Osteoblast (primary cell): ENCODE data around the gene TEX55. TPM values are rescaled to one million over a fixed set of nuclear protein-coding genes. Genes with fewer than 3 reads are reported as not detected.

Source experiments
- DNase-seq: peaks from one replicate; pipeline ENCODE4 v3.0.0; 2011; ENCODE audit warnings: low spot score, mixed read lengths; ENCODE audit not compliant: insufficient read length; ENCODE audit errors: missing footprints
- H2AFZ ChIP-seq: 2 replicates; pipeline ENCODE4 v1.6.0; 2011; ENCODE audit warnings: mild to moderate bottlenecking, low read length
- H3K27ac ChIP-seq: 2 replicates; pipeline ENCODE4 v1.5.1; 2011; ENCODE audit warnings: mild to moderate bottlenecking, low read depth, low read length, moderate library complexity
- H3K27me3 ChIP-seq: 2 replicates; pipeline ENCODE4 v1.6.0; 2012; ENCODE audit warnings: mild to moderate bottlenecking, control low read depth, inconsistent platforms, low read length, moderate library complexity; ENCODE audit not compliant: insufficient read depth
- H3K36me3 ChIP-seq: 2 replicates; pipeline ENCODE4 v1.5.1; 2011; ENCODE audit warnings: mild to moderate bottlenecking, low read length, control low read depth, moderate library complexity; ENCODE audit not compliant: insufficient read depth
- H3K4me1 ChIP-seq: 2 replicates; pipeline ENCODE4 v1.5.1; 2011; ENCODE audit warnings: mild to moderate bottlenecking, low read length, control low read depth, moderate library complexity; ENCODE audit not compliant: insufficient read depth
- H3K4me2 ChIP-seq: 2 replicates; pipeline ENCODE4 v1.6.0; 2011; ENCODE audit warnings: mild to moderate bottlenecking, low read length; ENCODE audit not compliant: insufficient read depth
- H3K4me3 ChIP-seq: fragments of 200-600 bp; sonication (generic); 3 replicates; pipeline ENCODE4 v1.5.1; 2012; ENCODE audit warnings: mild to moderate bottlenecking, low read length, inconsistent platforms; ENCODE audit not compliant: insufficient read depth
- H3K79me2 ChIP-seq: 2 replicates; pipeline ENCODE4 v1.6.0; 2012; ENCODE audit warnings: mild to moderate bottlenecking, low read length, control low read depth, inconsistent platforms; ENCODE audit not compliant: insufficient read depth
- H3K9me3 ChIP-seq: 2 replicates; pipeline ENCODE4 v1.5.1; 2011; ENCODE audit warnings: low read depth, low read length, control low read depth
- H4K20me1 ChIP-seq: 2 replicates; pipeline ENCODE4 v1.6.0; 2012; ENCODE audit warnings: mild to moderate bottlenecking, low read length, control low read depth; ENCODE audit not compliant: insufficient read depth
- total RNA-seq: library from RNA; depleted of rRNA; stranded (reverse); fragments of >200 nt; gene quantifications from 2 replicates; pipeline ENCODE4 v1.2.3, GENCODE V29; 2012
- TF ChIP-seq, protein P1 (sequence below): IDR thresholded peaks from 2 replicates; pipeline ENCODE4 v1.5.1; 2011; ENCODE audit warnings: mild to moderate bottlenecking, low read depth, low read length, moderate library complexity; ENCODE audit errors: extremely low read depth

Gene TEX55
- total RNA-seq, 1 donor: not detected

GRCh38 chr3:119195911-119196310, 49.9 kb downstream of the TEX55 start:
- Histone ChIP-seq H3K4me2 (no peak overlapping the region), H4K20me1 (no peaks in the 10 kb centered on the region)
- no peak for DNase-seq

More at GRCh38 chr3:119195911-119196310, 49.9 kb downstream of the TEX55 start:
- no peaks in the 10 kb centered on the region for H3K27me3 ChIP-seq
- H3K9me3 ChIP-seq: no peaks in the 10 kb centered on the region
- H3K4me1 ChIP-seq: peaks cover 14% of the 10 kb centered on the region
- TF ChIP-seq, protein P1, sequence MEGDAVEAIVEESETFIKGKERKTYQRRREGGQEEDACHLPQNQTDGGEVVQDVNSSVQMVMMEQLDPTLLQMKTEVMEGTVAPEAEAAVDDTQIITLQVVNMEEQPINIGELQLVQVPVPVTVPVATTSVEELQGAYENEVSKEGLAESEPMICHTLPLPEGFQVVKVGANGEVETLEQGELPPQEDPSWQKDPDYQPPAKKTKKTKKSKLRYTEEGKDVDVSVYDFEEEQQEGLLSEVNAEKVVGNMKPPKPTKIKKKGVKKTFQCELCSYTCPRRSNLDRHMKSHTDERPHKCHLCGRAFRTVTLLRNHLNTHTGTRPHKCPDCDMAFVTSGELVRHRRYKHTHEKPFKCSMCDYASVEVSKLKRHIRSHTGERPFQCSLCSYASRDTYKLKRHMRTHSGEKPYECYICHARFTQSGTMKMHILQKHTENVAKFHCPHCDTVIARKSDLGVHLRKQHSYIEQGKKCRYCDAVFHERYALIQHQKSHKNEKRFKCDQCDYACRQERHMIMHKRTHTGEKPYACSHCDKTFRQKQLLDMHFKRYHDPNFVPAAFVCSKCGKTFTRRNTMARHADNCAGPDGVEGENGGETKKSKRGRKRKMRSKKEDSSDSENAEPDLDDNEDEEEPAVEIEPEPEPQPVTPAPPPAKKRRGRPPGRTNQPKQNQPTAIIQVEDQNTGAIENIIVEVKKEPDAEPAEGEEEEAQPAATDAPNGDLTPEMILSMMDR: no peak
- H2AFZ ChIP-seq: no peak overlapping the region
- no peak overlapping the region for H3K4me3 ChIP-seq
- H3K36me3 ChIP-seq: no peaks in the 10 kb centered on the region
- no peak overlapping the region for H3K27ac ChIP-seq
- H3K79me2 ChIP-seq: no peaks in the 10 kb centered on the region

Other genes with a start within 250 kb of the TEX55 start
- gene IGSF11, start 111.3 kb upstream of the TEX55 start, total RNA-seq: under 0.01 and 0.36 TPM in 2 replicates
- 0.29 and 0.36 TPM in 2 replicates for gene UPK1B, start 27.4 kb downstream of the TEX55 start, total RNA-seq
- 22.7 and 28.2 TPM in 2 replicates for gene B4GALT4, start 94.7 kb downstream of the TEX55 start, total RNA-seq
- 41.5 and 56.5 TPM in 2 replicates for gene ARHGAP31, start 148.2 kb downstream of the TEX55 start, total RNA-seq